H9 (cell line): ENCODE measurements around the gene CHCHD6. TPM values are rescaled to one million over a fixed set of nuclear protein-coding genes. Genes with fewer than 3 reads are reported as not detected.
A peak's percentile ranks its signal among the peaks of the same experiment; 100 is the strongest.

Experiments used
- DNase-seq: peaks from one replicate; pipeline ENCODE4 v3.0.0-alpha.2; 2017
- H2AFZ ChIP-seq: one replicate; pipeline ENCODE4 v1.6.1; 2013; ENCODE audit warnings: mild to moderate bottlenecking, low read length, control low read depth, moderate library complexity
- H2AK5ac ChIP-seq: 2 replicates; pipeline ENCODE4 v1.6.1; 2013; ENCODE audit warnings: low read length, control low read depth, mixed read lengths; ENCODE audit not compliant: insufficient read length
- H2BK120ac ChIP-seq: one replicate; pipeline ENCODE4 v1.6.1; 2013; ENCODE audit warnings: low read depth, mild to moderate bottlenecking, low read length, control low read depth, inconsistent platforms; ENCODE audit not compliant: poor library complexity, severe bottlenecking
- H2BK12ac ChIP-seq: 2 replicates; pipeline ENCODE4 v1.6.1; 2013; ENCODE audit warnings: low read length, control low read depth, mixed read lengths, low read depth; ENCODE audit not compliant: insufficient read length
- H2BK15ac ChIP-seq: 2 replicates; pipeline ENCODE4 v1.6.1; 2013; ENCODE audit warnings: low read depth, low read length, control low read depth
- H2BK20ac ChIP-seq: one replicate; pipeline ENCODE4 v1.6.1; 2013; ENCODE audit warnings: low read depth, mild to moderate bottlenecking, low read length, control low read depth, inconsistent platforms; ENCODE audit not compliant: poor library complexity, severe bottlenecking
- H2BK5ac ChIP-seq: 2 replicates; pipeline ENCODE4 v1.6.1; 2013; ENCODE audit warnings: low read length, control low read depth, mixed read lengths; ENCODE audit not compliant: insufficient read length
- H3K14ac ChIP-seq: 2 replicates; pipeline ENCODE4 v1.6.1; 2013; ENCODE audit warnings: low read length, control low read depth; ENCODE audit not compliant: insufficient read depth
- H3K18ac ChIP-seq: 2 replicates; pipeline ENCODE4 v1.6.1; 2013; ENCODE audit warnings: low read depth, mild to moderate bottlenecking, mixed read lengths, low read length, control low read depth; ENCODE audit not compliant: insufficient read length
- H3K23ac ChIP-seq: 2 replicates; pipeline ENCODE4 v1.6.1; 2013; ENCODE audit warnings: low read length, control low read depth, mixed read lengths, low read depth; ENCODE audit not compliant: insufficient read length
- H3K23me2 ChIP-seq: 2 replicates; pipeline ENCODE4 v1.6.1; 2013; ENCODE audit warnings: low read depth, mild to moderate bottlenecking, mixed read lengths, low read length, control low read depth; ENCODE audit not compliant: insufficient read length, poor library complexity, severe bottlenecking
- H3K27ac ChIP-seq: 2 replicates; pipeline ENCODE4 v1.5.1; 2013; ENCODE audit warnings: low read length, control low read depth, mixed read lengths, low read depth; ENCODE audit not compliant: insufficient read length
- H3K27me3 ChIP-seq: 2 replicates; pipeline ENCODE4 v1.6.1; 2013; ENCODE audit warnings: low read length, control low read depth, inconsistent platforms; ENCODE audit not compliant: insufficient read depth
- H3K4ac ChIP-seq: 2 replicates; pipeline ENCODE4 v1.6.1; 2013; ENCODE audit warnings: low read depth, mild to moderate bottlenecking, control low read depth, inconsistent platforms, low read length, moderate library complexity
- H3K4me1 ChIP-seq: 2 replicates; pipeline ENCODE4 v1.6.1; 2013; ENCODE audit warnings: low read length, control low read depth, inconsistent platforms; ENCODE audit not compliant: insufficient read depth
- H3K4me2 ChIP-seq: 2 replicates; pipeline ENCODE4 v1.6.1; 2013; ENCODE audit warnings: low read length, control low read depth, mixed read lengths; ENCODE audit not compliant: insufficient read length, insufficient read depth
- H3K56ac ChIP-seq: 2 replicates; pipeline ENCODE4 v1.6.1; 2013; ENCODE audit warnings: low read depth, mild to moderate bottlenecking, mixed read lengths, low read length, control low read depth; ENCODE audit not compliant: insufficient read length
- H3K79me1 ChIP-seq: 2 replicates; pipeline ENCODE4 v1.6.1; 2013; ENCODE audit warnings: low read depth, mild to moderate bottlenecking, moderate library complexity, low read length, control low read depth, inconsistent platforms; ENCODE audit not compliant: insufficient read depth, poor library complexity, severe bottlenecking
- H3K79me2 ChIP-seq: 2 replicates; pipeline ENCODE4 v1.6.1; 2013; ENCODE audit warnings: low read length, control low read depth, inconsistent platforms; ENCODE audit not compliant: insufficient read depth
- H3K9ac ChIP-seq: 2 replicates; pipeline ENCODE4 v1.6.1; 2013; ENCODE audit warnings: low read length, control low read depth, mixed read lengths; ENCODE audit not compliant: insufficient read length; ENCODE audit errors: extremely low read depth
- H3K9me3 ChIP-seq: one replicate; pipeline ENCODE4 v1.6.1; 2013; ENCODE audit warnings: low read depth, low read length, inconsistent platforms; ENCODE audit not compliant: control insufficient read depth
- H3T11ph ChIP-seq: one replicate; pipeline ENCODE4 v1.6.1; 2013; ENCODE audit warnings: mild to moderate bottlenecking, low read length, control low read depth, inconsistent platforms
- H4K20me1 ChIP-seq: one replicate; pipeline ENCODE4 v1.6.1; 2013; ENCODE audit not compliant: control insufficient read depth, insufficient read length, insufficient read depth
- H4K5ac ChIP-seq: 2 replicates; pipeline ENCODE4 v1.6.1; 2013; ENCODE audit warnings: low read depth, mild to moderate bottlenecking, mixed read lengths, low read length, control low read depth; ENCODE audit not compliant: insufficient read length
- H4K8ac ChIP-seq: replicated peaks from 2 replicates; pipeline ENCODE4 v1.6.1; 2013; ENCODE audit warnings: low read length, control low read depth, mixed read lengths, low read depth; ENCODE audit not compliant: insufficient read length
- H4K91ac ChIP-seq: 2 replicates; pipeline ENCODE4 v1.6.1; 2013; ENCODE audit warnings: low read depth, mild to moderate bottlenecking, moderate library complexity, mixed read lengths, low read length, control low read depth; ENCODE audit not compliant: insufficient read length
- H3K27ac Mint-ChIP-seq, 3 experiments: 2 replicates in 2 of 3; 3 replicates in 1 of 3; pipeline ENCODE4 v1.8.0; 2020 to 2021; ENCODE audit warnings: mixed read lengths in 3 of 3, mild to moderate bottlenecking in 1 of 3, moderate library complexity in 1 of 3
- H3K27me3 Mint-ChIP-seq: 2 replicates; pipeline ENCODE4 v1.8.0; 2021; ENCODE audit warnings: low read depth, mild to moderate bottlenecking, moderate library complexity, mixed read lengths
- H3K36me3 Mint-ChIP-seq, 3 experiments: 2 replicates in 2 of 3; 3 replicates in 1 of 3; pipeline ENCODE4 v1.8.0; 2020 to 2021; ENCODE audit warnings: low read depth in 3 of 3, mixed read lengths in 3 of 3; ENCODE audit not compliant: insufficient read depth in 1 of 3
- H3K4me1 Mint-ChIP-seq, 2 experiments: 2 replicates each; pipeline ENCODE4 v1.8.0; 2020; ENCODE audit warnings: mixed read lengths in 2 of 2
- H3K4me3 Mint-ChIP-seq, 2 experiments: 2 replicates in 1 of 2; 3 replicates in 1 of 2; pipeline ENCODE4 v1.8.0; 2020 to 2021; ENCODE audit warnings: mild to moderate bottlenecking in 2 of 2, mixed read lengths in 2 of 2, moderate library complexity in 1 of 2
- H3K9me3 Mint-ChIP-seq, 2 experiments: 2 replicates in 1 of 2; 3 replicates in 1 of 2; pipeline ENCODE4 v1.8.0; 2020; ENCODE audit warnings: mild to moderate bottlenecking in 2 of 2, mixed read lengths in 2 of 2, moderate library complexity in 1 of 2
- CTCF ChIP-seq: fragments of 200-600 bp; sonication (generic); conservative IDR thresholded peaks from 3 replicates; pipeline ENCODE4 v1.8.0; 2021; ENCODE audit warnings: antibody characterized with exemption, mild to moderate bottlenecking
- WGBS: extraction: QIAGEN DNeasy Blood & Tissue Kit; methylation state at CpG from one replicate; pipeline ENCODE4 v1.1.7; 2013; ENCODE audit warnings: missing lambda C conversion rate, low lambda C conversion rate, mixed read lengths; ENCODE audit not compliant: insufficient read length; ENCODE audit errors: extremely low coverage; 5-methylcytosine and 5-hydroxymethylcytosine counted together
- total RNA-seq: library from RNA; stranded (reverse); gene quantifications from 2 replicates; pipeline ENCODE4 v1.2.1, GENCODE V29; 2021

CHCHD6 gene
- total RNA-seq, 1 experiment from 2014 or later, result 34.2 TPM

GRCh38 chr3:126947429-126947828 is 243.4 kb downstream of the CHCHD6 start:
- Histone ChIP-seq H3K79me1 (no peaks in the 10 kb centered on the region), H3K23ac (no peak overlapping the region), H2AFZ (no peak overlapping the region), H4K91ac (no peak overlapping the region), H2BK5ac (no peak overlapping the region), H3K9me3 (no peaks in the 10 kb centered on the region), H3K56ac (no peak overlapping the region), H3K4me1 (no peaks in the 10 kb centered on the region), H2BK20ac (no peak overlapping the region), H2BK12ac (no peak overlapping the region), H4K8ac (no peak overlapping the region), H3K4me2 (no peak overlapping the region), H3T11ph (no peak overlapping the region), H3K9ac (no peak overlapping the region), H2BK15ac (no peak overlapping the region), H3K27me3 (no peaks in the 10 kb centered on the region), H3K4ac (no peak overlapping the region), H2AK5ac (no peak overlapping the region), H4K20me1 (no peaks in the 10 kb centered on the region), H3K79me2 (no peaks in the 10 kb centered on the region), H3K27ac (no peak overlapping the region), H2BK120ac (no peak overlapping the region), H3K14ac (no peak overlapping the region), H3K18ac (no peak overlapping the region), H4K5ac (no peak overlapping the region), H3K23me2 (no peaks in the 10 kb centered on the region)
- Mint-ChIP-seq H3K4me1 (peaks cover 0 to 12% of the 10 kb centered on the region in 2 experiments; a peak in 2 of 4 replicates), H3K27me3 (no peaks in the 10 kb centered on the region), H3K4me3 (no peak overlapping the region), H3K27ac (peak overlapping the region in 1 of 3 experiments; percentile 21; a peak in 2 of 7 replicates), H3K9me3 (no peaks in the 10 kb centered on the region), H3K36me3 (no peaks in the 10 kb centered on the region; a peak in 2 of 7 replicates)
- no peak for TF ChIP-seq CTCF
- no CpG with 5 or more reads among the region's 8 CpGs for WGBS
- no peak for DNase-seq
